ENCODE results near the gene DNAAF2. TPM values are rescaled to one million over a fixed set of nuclear protein-coding genes. Genes with fewer than 3 reads are reported as not detected.
A peak's percentile ranks its signal among the peaks of the same experiment; 100 is the strongest.
"Not testable (repeated sequence)": the region's sequence is repeated elsewhere in the genome, so short reads cannot be mapped to it uniquely, and the experiment has no call there.

DNAAF2 gene
- total RNA-seq, 1 experiment from 2014 or later, result 13.7 TPM

- POLR2A ChIA-PET; H3K9me3 ChIP-seq (ENCODE audit: control insufficient read depth in 1 of 2, insufficient read depth in 1 of 2, low read depth in 1 of 2, low read length in 2 of 2); DNase-seq (ENCODE audit: low read depth, low spot score); ATAC-seq; H2AFZ ChIP-seq (ENCODE audit: low read depth, low read length, poor library complexity, severe bottlenecking); CTCF ChIA-PET; intact Hi-C loops (cut with micrococcal nuclease); H3K27me3 ChIP-seq (ENCODE audit: insufficient read depth, low read length); BruUV-seq (replicated peaks); H4K20me1 ChIP-seq (ENCODE audit: insufficient read depth); H3K9me2 ChIP-seq (ENCODE audit: insufficient read depth): not testable (repeated sequence)
- RAD21 ChIA-PET (ENCODE audit: low non-redundant PET in 1 of 2, low total read pairs in 2 of 2, uncharacterized antibody in 2 of 2, unreplicated experiment in 2 of 2), result interaction anchor here in 1 of 2 experiments (2.1 kb wide), 1 partner anchor 15 kb away, joined by 5 read pairs; no protein-coding TSS in a partner anchor
- peak overlapping the region; percentile 94 for H3K9ac ChIP-seq (ENCODE audit: low read length)
- peak overlapping the region; percentile 74 for H3K4me2 ChIP-seq (ENCODE audit: low read length)
- peaks cover 6 to 37% of the 10 kb centered on the region in 2 experiments; a peak in 3 of 4 replicates for H3K4me1 ChIP-seq (ENCODE audit: control insufficient read depth in 1 of 2, insufficient read depth in 2 of 2, low read length in 2 of 2)
- H3K27ac ChIP-seq (ENCODE audit: low read depth, low read length), result peak overlapping the region; percentile 86
- H3K79me2 ChIP-seq (ENCODE audit: insufficient read depth, low read length), result peaks cover 71% of the 10 kb centered on the region
- peaks cover 11 to 17% of the 10 kb centered on the region in 2 experiments; a peak in 3 of 4 replicates for H3K36me3 ChIP-seq (ENCODE audit: control insufficient read depth in 1 of 2, insufficient read depth in 2 of 2, low read length in 2 of 2)
- peak overlapping the region; percentile 82 to 96 for H3K4me3 ChIP-seq (replicated peaks in 1 of 2; ENCODE audit: low read depth in 1 of 2, low read length in 2 of 2)
These were observed 15.8 kb downstream of the DNAAF2 start for GRCh38 chr14:49619273-49619672.

- Histone ChIP-seq H3K27me3 (ENCODE audit: insufficient read depth, low read length) (no peaks in the 10 kb centered on the region), H4K20me1 (ENCODE audit: insufficient read depth) (no peaks in the 10 kb centered on the region), H3K27ac (ENCODE audit: low read depth, low read length) (no peak overlapping the region), H3K4me1 (ENCODE audit: control insufficient read depth in 1 of 2, insufficient read depth in 2 of 2, low read length in 2 of 2) (peaks cover 6 to 34% of the 10 kb centered on the region in 2 experiments; a peak in 3 of 4 replicates), H3K9ac (ENCODE audit: low read length) (no peak overlapping the region), H3K4me3 (replicated peaks in 1 of 2; ENCODE audit: low read depth in 1 of 2, low read length in 2 of 2) (no peak overlapping the region), H3K4me2 (ENCODE audit: low read length) (no peak overlapping the region), H3K9me2 (ENCODE audit: insufficient read depth) (no peaks in the 10 kb centered on the region), H3K9me3 (ENCODE audit: control insufficient read depth in 1 of 2, insufficient read depth in 1 of 2, low read depth in 1 of 2, low read length in 2 of 2) (no peaks in the 10 kb centered on the region), H2AFZ (ENCODE audit: low read depth, low read length, poor library complexity, severe bottlenecking) (no peak overlapping the region), H3K79me2 (ENCODE audit: insufficient read depth, low read length) (peaks cover 69% of the 10 kb centered on the region), H3K36me3 (ENCODE audit: control insufficient read depth in 1 of 2, insufficient read depth in 2 of 2, low read length in 2 of 2) (peaks cover 13 to 17% of the 10 kb centered on the region in 2 experiments; a peak in 3 of 4 replicates)
- no peak for ATAC-seq
- ChIA-PET RAD21 (ENCODE audit: low non-redundant PET in 1 of 2, low total read pairs in 2 of 2, uncharacterized antibody in 2 of 2, unreplicated experiment in 2 of 2) (no interaction called here), CTCF (no interaction called here), POLR2A (no interaction called here)
- no peak for DNase-seq (ENCODE audit: low read depth, low spot score)
- TF ChIP-seq ZBTB33 (IDR thresholded peaks at IDR 0.05; ENCODE audit: extremely low read depth, insufficient replicate concordance, low read length), result no peak
- no peak for TF ChIP-seq EZH2phosphoT487 (IDR thresholded peaks at IDR 0.05; ENCODE audit: borderline replicate concordance)
- TF ChIP-seq EGR1 (IDR thresholded peaks at IDR 0.05; ENCODE audit: low read depth), result no peak
- no peak for TF ChIP-seq FOSL1 (IDR thresholded peaks at IDR 0.05; ENCODE audit: low read depth)
- TF ChIP-seq SP1 (IDR thresholded peaks at IDR 0.05; ENCODE audit: low read depth), result no peak
- no peak for TF ChIP-seq ELF1 (IDR thresholded peaks at IDR 0.05; ENCODE audit: borderline replicate concordance, low read depth)
- no peak for TF ChIP-seq JUND (IDR thresholded peaks at IDR 0.05)
- TF ChIP-seq POLR2A (IDR thresholded peaks at IDR 0.05; ENCODE audit: borderline replicate concordance, extremely low read depth, insufficient read depth, insufficient read length), result no peak
- no peak for TF ChIP-seq CTCF (IDR thresholded peaks at IDR 0.05 in 2 of 3, conservative IDR thresholded peaks at IDR 0.05 in 1 of 3; ENCODE audit: borderline replicate concordance in 1 of 3, insufficient read depth in 1 of 3, low read depth in 2 of 3, low read length in 2 of 3)
- no peak for TF ChIP-seq SRF (IDR thresholded peaks at IDR 0.05; ENCODE audit: low read depth)
- TF ChIP-seq POLR2AphosphoS5 (IDR thresholded peaks at IDR 0.05; ENCODE audit: low read depth, low read length), result no peak; the same call in 1 of the 2 replicates
- TF ChIP-seq MAX (IDR thresholded peaks at IDR 0.05), result no peak
- no peak for TF ChIP-seq CBX3 (IDR thresholded peaks at IDR 0.05; ENCODE audit: low read depth)
- no TSS peak for BruUV-seq (replicated peaks)
- intact Hi-C loops (cut with micrococcal nuclease), result no loop called here
These were observed 17.1 kb downstream of the DNAAF2 start for GRCh38 chr14:49617852-49618519.
